B cell (primary cell): ENCODE measurements around the gene BTG1. TPM values are rescaled to one million over a fixed set of nuclear protein-coding genes. Genes with fewer than 3 reads are reported as not detected.
A peak's percentile ranks its signal among the peaks of the same experiment; 100 is the strongest.

ENCODE experiments used
- ATAC-seq: fragments of 200-7000 bp; cut with Tn5 transposase; one replicate; pipeline ENCODE4 v1.10.0; 2021; ENCODE audit warnings: low read depth, mild to moderate bottlenecking, moderate number of reproducible peaks, moderate library complexity
- CTCF ChIA-PET: fragments of 350-600 bp; sonication (Branson Sonifier 250); formaldehyde crosslinking; loops from one replicate; lab custom pipeline; 2021; ENCODE audit warnings: antibody characterized with exemption, inconsistent platforms; lab: Charles Lee
- POLR2A ChIA-PET: fragments of 350-600 bp; sonication (Branson Sonifier 250); formaldehyde crosslinking; loops from one replicate; lab custom pipeline; 2021; ENCODE audit warnings: antibody characterized with exemption; lab: Charles Lee
- DNase-seq: peaks from one replicate; pipeline ENCODE4 v3.0.0; 2013
- H2AFZ ChIP-seq: 2 replicates; pipeline ENCODE4 v1.6.1; 2012; ENCODE audit warnings: mild to moderate bottlenecking, low read depth, low read length; ENCODE audit not compliant: insufficient read depth, poor library complexity, severe bottlenecking
- H3K27ac ChIP-seq, 2 donors: 1 replicate in 1 of 2; 2 replicates in 1 of 2; pipeline ENCODE4 v1.5.1; 2012 to 2013; ENCODE audit warnings: low read length in 2 of 2, mild to moderate bottlenecking in 2 of 2, moderate library complexity in 1 of 2
- H3K27me3 ChIP-seq, 4 experiments: fragments of 200-600 bp in 1 of 4; sonication (generic) in 1 of 4; replicated peaks in 1 of 4; 1 replicate in 2 of 4; 2 replicates in 2 of 4; pipeline versions ENCODE4 v1.6.1 to v1.7.0; 2013 to 2016; ENCODE audit warnings: low read length in 3 of 4, mild to moderate bottlenecking in 2 of 4, mixed read lengths in 1 of 4, moderate library complexity in 1 of 4; ENCODE audit not compliant: insufficient read depth in 4 of 4, control insufficient read depth in 3 of 4; ENCODE audit errors: control extremely low read depth in 1 of 4
- H3K36me3 ChIP-seq, 2 experiments: replicated peaks in 1 of 2; 1 replicate in 1 of 2; 2 replicates in 1 of 2; pipeline versions ENCODE4 v1.6.1 to v1.7.1; 2013; ENCODE audit warnings: low read length in 1 of 2; ENCODE audit not compliant: insufficient read depth in 2 of 2, control insufficient read depth in 1 of 2; ENCODE audit errors: control extremely low read depth in 1 of 2, extremely low read depth in 1 of 2
- H3K4me1 ChIP-seq, 2 donors: fragments of 200-600 bp in 1 of 2; sonication (generic) in 1 of 2; 1 replicate in 1 of 2; 2 replicates in 1 of 2; pipeline versions ENCODE4 v1.5.1 to v1.6.1; 2013 to 2017; ENCODE audit warnings: low read length in 2 of 2; ENCODE audit not compliant: control insufficient read depth in 2 of 2, insufficient read depth in 2 of 2
- H3K4me2 ChIP-seq: replicated peaks from 2 replicates; pipeline ENCODE3; 2012; ENCODE audit warnings: mild to moderate bottlenecking, low read depth, low read length; ENCODE audit not compliant: poor library complexity, severe bottlenecking
- H3K4me3 ChIP-seq, 5 experiments: fragments of 200-600 bp in 1 of 5; sonication (generic) in 1 of 5; 1 replicate in 3 of 5; 2 replicates in 2 of 5; pipeline versions ENCODE4 v1.5.1 to v1.7.0; 2011 to 2016; ENCODE audit warnings: low read length in 4 of 5, mild to moderate bottlenecking in 4 of 5, low read depth in 2 of 5, control low read depth in 1 of 5, moderate library complexity in 1 of 5; ENCODE audit not compliant: insufficient read depth in 1 of 5; ENCODE audit errors: control extremely low read depth in 1 of 5, extremely low read depth in 1 of 5
- H3K79me2 ChIP-seq: fragments of 200-600 bp; sonication (generic); one replicate; pipeline ENCODE4 v1.6.0; 2016; ENCODE audit warnings: low read length; ENCODE audit not compliant: control insufficient read depth, insufficient read depth
- H3K9ac ChIP-seq: fragments of 200-600 bp; sonication (generic); 2 replicates; pipeline ENCODE4 v1.6.1; 2017; ENCODE audit warnings: mild to moderate bottlenecking, low read length, moderate library complexity
- H3K9me3 ChIP-seq, 3 donors: one replicate each; pipeline versions ENCODE4 v1.6.1 to v1.7.1; 2013; ENCODE audit warnings: low read length in 2 of 3; ENCODE audit not compliant: control insufficient read depth in 2 of 3, insufficient read depth in 1 of 3; ENCODE audit errors: control extremely low read depth in 1 of 3
- H4K20me1 ChIP-seq: 2 replicates; pipeline ENCODE4 v1.6.0; 2012; ENCODE audit warnings: mild to moderate bottlenecking, low read length; ENCODE audit not compliant: insufficient read depth, control insufficient read depth, poor library complexity, severe bottlenecking
- H3K27ac Mint-ChIP-seq: one replicate; pipeline ENCODE4 v1.8.0; 2021; ENCODE audit warnings: mixed read lengths
- H3K27me3 Mint-ChIP-seq: one replicate; pipeline ENCODE4 v1.8.0; 2021; ENCODE audit warnings: mixed read lengths
- H3K4me1 Mint-ChIP-seq: one replicate; pipeline ENCODE4 v1.8.0; 2021; ENCODE audit warnings: mixed read lengths
- H3K4me3 Mint-ChIP-seq: one replicate; pipeline ENCODE4 v1.8.0; 2021; ENCODE audit warnings: mixed read lengths
- H3K9me3 Mint-ChIP-seq: one replicate; pipeline ENCODE4 v1.8.0; 2022; ENCODE audit warnings: mixed read lengths; ENCODE audit not compliant: insufficient read depth
- CTCF ChIP-seq: fragments of 200-600 bp; IDR thresholded peaks from one replicate; pipeline ENCODE4 v1.8.0; 2022; ENCODE audit warnings: antibody characterized with exemption, mild to moderate bottlenecking
- EZH2 ChIP-seq: IDR thresholded peaks from 2 replicates; pipeline ENCODE4 v1.6.1; 2012; ENCODE audit warnings: borderline replicate concordance, low read depth, mild to moderate bottlenecking, moderate library complexity, low read length; ENCODE audit not compliant: insufficient read depth, poor library complexity, severe bottlenecking
- WGBS: methylation state at CpG from one replicate; pipeline ENCODE4 v1.1.5; 2013; ENCODE audit warnings: missing lambda C conversion rate; ENCODE audit not compliant: insufficient coverage; 5-methylcytosine and 5-hydroxymethylcytosine counted together
- intact Hi-C: fragments of 100-400 bp; cut with micrococcal nuclease; formaldehyde crosslinking; loops from one replicate; pipeline ENCODE4 v1.10.0; 2022
- polyA plus RNA-seq: library from polyadenylated mRNA; depleted of rRNA; stranded (reverse); fragments of >200 nt; gene quantifications from 2 replicates; pipeline ENCODE4 v1.2.3, GENCODE V29; 2012
- total RNA-seq, 2 donors: library from RNA; stranded (reverse); fragments of 120-200 nt in 1 of 2; gene quantifications; 1 replicate in 1 of 2; 2 replicates in 1 of 2; pipeline versions ENCODE4 v1.2.3 to v1.2.4, GENCODE V29; 2013 to 2022

Gene BTG1
- total and polyA plus RNA-seq, 2 donors (not counting 1 experiment from before 2014, with no cell fraction given): 322 to 733 TPM

- Histone ChIP-seq H4K20me1 (peaks cover 65% of the 10 kb centered on the region), H3K27ac (peak overlapping the region; percentile 37 to 83), H2AFZ (no peak overlapping the region), H3K79me2 (peaks cover 98% of the 10 kb centered on the region), H3K4me2 (peak overlapping the region; percentile 76), H3K36me3 (peaks cover 2 to 58% of the 10 kb centered on the region in 2 experiments), H3K4me1 (peaks cover 16 to 27% of the 10 kb centered on the region in 2 donors), H3K9me3 (no peaks in the 10 kb centered on the region), H3K9ac (peak overlapping the region; percentile 93), H3K4me3 (peak overlapping the region; percentile 93 to 100 (median 96)), H3K27me3 (no peaks in the 10 kb centered on the region)
- POLR2A ChIA-PET: interaction anchor here (0.6 to 6.5 kb wide), 12 partner anchors 8 to 450 kb away, joined by 3 to 94 read pairs (median 22); no protein-coding TSS in a partner anchor
- DNase-seq (no peak), ATAC-seq (no peak)
- TF ChIP-seq EZH2 (no peak), CTCF (no peak)
- Mint-ChIP-seq H3K4me3 (peak overlapping the region; percentile 98), H3K9me3 (no peaks in the 10 kb centered on the region), H3K4me1 (peaks cover 24% of the 10 kb centered on the region), H3K27ac (peak overlapping the region; percentile 98), H3K27me3 (no peaks in the 10 kb centered on the region)
- intact Hi-C loops: loop anchor here (5.0 kb wide), 2 partner anchors 344 to 566 kb away; no protein-coding TSS in a partner anchor
- CTCF ChIA-PET: interaction anchor here (0.7 to 5.3 kb wide), 23 partner anchors 12 to 761 kb away, joined by 3 to 52 read pairs (median 4); no protein-coding TSS in a partner anchor
- no CpG with 5 or more reads among the region's 1 CpG for WGBS
Measured at GRCh38 chr12:92143258-92143657, 2.4 kb downstream of the BTG1 start.

- Histone ChIP-seq H3K9ac (peak overlapping the region; percentile 93), H3K9me3 (no peaks in the 10 kb centered on the region), H3K4me1 (peaks cover 20 to 29% of the 10 kb centered on the region in 2 donors), H3K27me3 (no peaks in the 10 kb centered on the region), H4K20me1 (peaks cover 74% of the 10 kb centered on the region), H2AFZ (no peak overlapping the region), H3K4me2 (peak overlapping the region; percentile 76), H3K79me2 (peaks cover 98% of the 10 kb centered on the region), H3K4me3 (peak overlapping the region; percentile 93 to 100 (median 96)), H3K36me3 (peaks cover 2 to 58% of the 10 kb centered on the region in 2 experiments), H3K27ac (peak overlapping the region; percentile 4 to 83)
- H3K9me3 Mint-ChIP-seq: no peaks in the 10 kb centered on the region
- DNase-seq (no peak), ATAC-seq (no peak)
- H3K4me1 Mint-ChIP-seq: peaks cover 26% of the 10 kb centered on the region
- no peaks in the 10 kb centered on the region for H3K27me3 Mint-ChIP-seq
- TF ChIP-seq EZH2 (no peak), CTCF (no peak)
- WGBS: no CpG with 5 or more reads among the region's 5 CpGs
- POLR2A ChIA-PET: interaction anchor here (0.6 to 6.5 kb wide), 10 partner anchors 7 to 451 kb away, joined by 3 to 94 read pairs (median 6); no protein-coding TSS in a partner anchor
- intact Hi-C loops: loop anchor here (5.0 kb wide), 2 partner anchors 345 to 565 kb away; no protein-coding TSS in a partner anchor
- peak overlapping the region; percentile 98 for H3K4me3 Mint-ChIP-seq
- CTCF ChIA-PET: interaction anchor here (0.7 to 5.3 kb wide), 10 partner anchors 30 to 760 kb away, joined by 3 to 52 read pairs (median 6); no protein-coding TSS in a partner anchor
- peak overlapping the region; percentile 73 for H3K27ac Mint-ChIP-seq
Measured at GRCh38 chr12:92142251-92142926, 3.3 kb downstream of the BTG1 start.
